HepG2 (cell line): Measurements from ENCODE around the gene PLD6. TPM values are rescaled to one million over a fixed set of nuclear protein-coding genes. Genes with fewer than 3 reads are reported as not detected.

ENCODE experiments used
- HMGXB4 ChIP-seq, 2 experiments: sonication (generic) in 1 of 2; formaldehyde crosslinking in 1 of 2; IDR thresholded peaks; 2 replicates each; pipeline versions ENCODE4 v1.4.0 to v1.6.1; 2018 to 2020; ENCODE audit warnings: missing genetic modification reagents in 2 of 2, borderline replicate concordance in 1 of 2, low read depth in 1 of 2, mild to moderate bottlenecking in 1 of 2, missing biosample characterization in 1 of 2
- SYNCRIP ChIP-seq: fragments of 200-400 bp; formaldehyde crosslinking; IDR thresholded peaks from 2 replicates; pipeline ENCODE4 v1.6.1; 2018; ENCODE audit warnings: mild to moderate bottlenecking, low read depth, low read length; ENCODE audit not compliant: insufficient read depth
- ZGPAT ChIP-seq: IDR thresholded peaks from 2 replicates; pipeline ENCODE4 v1.6.1; 2016; ENCODE audit warnings: mild to moderate bottlenecking
- ZNF570 ChIP-seq: sonication (generic); formaldehyde crosslinking; IDR thresholded peaks from 2 replicates; pipeline ENCODE4 v1.4.0; 2020; ENCODE audit warnings: mild to moderate bottlenecking, missing genetic modification reagents, borderline replicate concordance
- ZNF589 ChIP-seq: sonication (generic); formaldehyde crosslinking; conservative IDR thresholded peaks from 2 replicates; pipeline ENCODE4 v1.8.0; 2022; ENCODE audit warnings: mild to moderate bottlenecking, moderate library complexity, missing genetic modification reagents
- ZNF598 ChIP-seq: sonication (generic); formaldehyde crosslinking; IDR thresholded peaks from 2 replicates; pipeline ENCODE4 v1.5.1; 2020; ENCODE audit warnings: mild to moderate bottlenecking, missing genetic modification reagents, borderline replicate concordance
- polyA plus RNA-seq, 8 experiments: library from polyadenylated mRNA; depleted of rRNA in 3 of 8; stranded (reverse) in 7 of 8; unstranded in 1 of 8; fragments of >200 nt; fragmentation: Illumina TruSeq in 4 of 8; extraction: Trizol in 4 of 8; gene quantifications; 2 replicates each; pipeline versions ENCODE4 v1.2.1 to v1.2.3, GENCODE V29; 2011 to 2016; ENCODE audit warnings: low read depth in 4 of 8, missing spikeins in 1 of 8, mixed read lengths in 1 of 8; ENCODE audit not compliant: insufficient read depth in 1 of 8
- total RNA-seq, 5 experiments: library from RNA; depleted of rRNA; stranded (reverse); fragments of >200 nt; fragmentation: Illumina TruSeq; extraction: Trizol; gene quantifications; 2 replicates each; pipeline ENCODE4 v1.2.3, GENCODE V29; 2016; ENCODE audit warnings: low read depth in 1 of 5
- TF ChIP-seq, protein P1 (sequence below): sonication (generic); formaldehyde crosslinking; IDR thresholded peaks from 2 replicates; pipeline ENCODE4 v1.5.0; 2020; ENCODE audit warnings: missing genetic modification reagents
- TF ChIP-seq, protein P2 (sequence below): sonication (generic); formaldehyde crosslinking; IDR thresholded peaks from 2 replicates; pipeline ENCODE4 v1.5.0; 2020; ENCODE audit warnings: mild to moderate bottlenecking, missing genetic modification reagents
- TF ChIP-seq, protein P3 (sequence below): sonication (generic); formaldehyde crosslinking; IDR thresholded peaks from 2 replicates; pipeline ENCODE4 v1.4.0; 2020; ENCODE audit warnings: mild to moderate bottlenecking, missing genetic modification reagents
- TF ChIP-seq, protein P4 (sequence below): sonication (generic); formaldehyde crosslinking; IDR thresholded peaks from 2 replicates; pipeline ENCODE4 v1.4.0; 2020; ENCODE audit warnings: mild to moderate bottlenecking, missing genetic modification reagents

Gene PLD6
- total and polyA plus RNA-seq, 2 of the 13 experiments (the other 11 are each of a cell fraction or from before 2014, with no cell fraction given) = 5.2 to 11.4 TPM

DNA sequence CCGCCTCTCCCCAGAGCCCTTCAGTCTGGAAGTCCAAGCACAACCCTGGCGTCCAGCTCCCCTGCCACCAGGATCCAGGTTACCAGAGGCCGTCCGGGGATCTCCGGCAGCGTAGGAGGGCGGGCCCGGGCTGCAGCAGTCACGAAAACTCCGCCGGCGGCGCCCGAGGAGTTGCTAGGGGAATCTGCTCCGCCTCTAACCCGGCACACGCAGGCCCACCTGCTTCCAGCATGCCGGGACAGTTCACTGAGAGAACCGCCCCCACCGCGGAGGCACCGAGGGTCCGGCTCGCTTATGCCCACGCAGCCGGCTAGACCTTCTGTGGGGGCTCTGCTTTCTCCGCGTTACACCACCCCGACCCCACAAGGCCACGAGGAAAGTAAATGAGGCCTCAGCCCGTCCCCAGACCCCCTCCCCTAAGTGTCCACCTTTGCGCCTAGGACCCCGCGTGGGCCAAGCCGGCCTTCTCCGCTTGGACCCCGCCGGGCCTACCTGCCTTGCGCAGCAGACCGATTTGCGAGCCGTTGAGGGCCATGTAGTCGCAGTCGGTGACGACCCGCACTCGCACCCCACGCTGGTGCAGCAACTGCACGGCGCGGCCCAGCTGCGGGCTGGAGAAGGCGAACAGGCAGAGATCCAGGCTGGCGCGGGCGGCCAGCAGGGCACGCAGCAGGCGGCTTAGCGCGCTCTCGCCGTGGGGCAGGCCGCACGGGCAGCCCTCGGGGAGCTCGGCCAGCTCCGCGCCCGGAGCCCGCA lies 587 bp downstream of the PLD6 start (continued):
- TF ChIP-seq, protein P1, sequence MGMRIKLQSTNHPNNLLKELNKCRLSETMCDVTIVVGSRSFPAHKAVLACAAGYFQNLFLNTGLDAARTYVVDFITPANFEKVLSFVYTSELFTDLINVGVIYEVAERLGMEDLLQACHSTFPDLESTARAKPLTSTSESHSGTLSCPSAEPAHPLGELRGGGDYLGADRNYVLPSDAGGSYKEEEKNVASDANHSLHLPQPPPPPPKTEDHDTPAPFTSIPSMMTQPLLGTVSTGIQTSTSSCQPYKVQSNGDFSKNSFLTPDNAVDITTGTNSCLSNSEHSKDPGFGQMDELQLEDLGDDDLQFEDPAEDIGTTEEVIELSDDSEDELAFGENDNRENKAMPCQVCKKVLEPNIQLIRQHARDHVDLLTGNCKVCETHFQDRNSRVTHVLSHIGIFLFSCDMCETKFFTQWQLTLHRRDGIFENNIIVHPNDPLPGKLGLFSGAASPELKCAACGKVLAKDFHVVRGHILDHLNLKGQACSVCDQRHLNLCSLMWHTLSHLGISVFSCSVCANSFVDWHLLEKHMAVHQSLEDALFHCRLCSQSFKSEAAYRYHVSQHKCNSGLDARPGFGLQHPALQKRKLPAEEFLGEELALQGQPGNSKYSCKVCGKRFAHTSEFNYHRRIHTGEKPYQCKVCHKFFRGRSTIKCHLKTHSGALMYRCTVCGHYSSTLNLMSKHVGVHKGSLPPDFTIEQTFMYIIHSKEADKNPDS = no peak
- TF ChIP-seq ZNF598 (no peak), ZNF570 (CRISPR knock-in tag) (0 out of 2 replicates have a peak, but pooled peaks have one; percentile 5), ZNF589 (CRISPR knock-in tag) (no peak), HMGXB4 (CRISPR knock-in tag; IDR thresholded peaks at IDR 0.05; ENCODE audit: borderline replicate concordance in 1 of 2, low read depth in 1 of 2) (peak in 1 of 2 experiments; percentile 45; a peak in 2 of 4 replicates), ZGPAT (CRISPR knock-in tag) (0 out of 2 replicates have a peak, but pooled peaks have one; percentile 5), SYNCRIP (no peak)
- TF ChIP-seq, protein P2, sequence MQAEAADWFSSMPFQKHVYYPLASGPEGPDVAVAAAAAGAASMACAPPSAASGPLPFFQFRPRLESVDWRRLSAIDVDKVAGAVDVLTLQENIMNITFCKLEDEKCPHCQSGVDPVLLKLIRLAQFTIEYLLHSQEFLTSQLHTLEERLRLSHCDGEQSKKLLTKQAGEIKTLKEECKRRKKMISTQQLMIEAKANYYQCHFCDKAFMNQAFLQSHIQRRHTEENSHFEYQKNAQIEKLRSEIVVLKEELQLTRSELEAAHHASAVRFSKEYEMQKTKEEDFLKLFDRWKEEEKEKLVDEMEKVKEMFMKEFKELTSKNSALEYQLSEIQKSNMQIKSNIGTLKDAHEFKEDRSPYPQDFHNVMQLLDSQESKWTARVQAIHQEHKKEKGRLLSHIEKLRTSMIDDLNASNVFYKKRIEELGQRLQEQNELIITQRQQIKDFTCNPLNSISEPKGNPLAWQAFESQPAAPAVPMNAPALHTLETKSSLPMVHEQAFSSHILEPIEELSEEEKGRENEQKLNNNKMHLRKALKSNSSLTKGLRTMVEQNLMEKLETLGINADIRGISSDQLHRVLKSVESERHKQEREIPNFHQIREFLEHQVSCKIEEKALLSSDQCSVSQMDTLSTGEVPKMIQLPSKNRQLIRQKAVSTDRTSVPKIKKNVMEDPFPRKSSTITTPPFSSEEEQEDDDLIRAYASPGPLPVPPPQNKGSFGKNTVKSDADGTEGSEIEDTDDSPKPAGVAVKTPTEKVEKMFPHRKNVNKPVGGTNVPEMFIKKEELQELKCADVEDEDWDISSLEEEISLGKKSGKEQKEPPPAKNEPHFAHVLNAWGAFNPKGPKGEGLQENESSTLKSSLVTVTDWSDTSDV (CRISPR knock-in tag) = no peak
- TF ChIP-seq, protein P3, sequence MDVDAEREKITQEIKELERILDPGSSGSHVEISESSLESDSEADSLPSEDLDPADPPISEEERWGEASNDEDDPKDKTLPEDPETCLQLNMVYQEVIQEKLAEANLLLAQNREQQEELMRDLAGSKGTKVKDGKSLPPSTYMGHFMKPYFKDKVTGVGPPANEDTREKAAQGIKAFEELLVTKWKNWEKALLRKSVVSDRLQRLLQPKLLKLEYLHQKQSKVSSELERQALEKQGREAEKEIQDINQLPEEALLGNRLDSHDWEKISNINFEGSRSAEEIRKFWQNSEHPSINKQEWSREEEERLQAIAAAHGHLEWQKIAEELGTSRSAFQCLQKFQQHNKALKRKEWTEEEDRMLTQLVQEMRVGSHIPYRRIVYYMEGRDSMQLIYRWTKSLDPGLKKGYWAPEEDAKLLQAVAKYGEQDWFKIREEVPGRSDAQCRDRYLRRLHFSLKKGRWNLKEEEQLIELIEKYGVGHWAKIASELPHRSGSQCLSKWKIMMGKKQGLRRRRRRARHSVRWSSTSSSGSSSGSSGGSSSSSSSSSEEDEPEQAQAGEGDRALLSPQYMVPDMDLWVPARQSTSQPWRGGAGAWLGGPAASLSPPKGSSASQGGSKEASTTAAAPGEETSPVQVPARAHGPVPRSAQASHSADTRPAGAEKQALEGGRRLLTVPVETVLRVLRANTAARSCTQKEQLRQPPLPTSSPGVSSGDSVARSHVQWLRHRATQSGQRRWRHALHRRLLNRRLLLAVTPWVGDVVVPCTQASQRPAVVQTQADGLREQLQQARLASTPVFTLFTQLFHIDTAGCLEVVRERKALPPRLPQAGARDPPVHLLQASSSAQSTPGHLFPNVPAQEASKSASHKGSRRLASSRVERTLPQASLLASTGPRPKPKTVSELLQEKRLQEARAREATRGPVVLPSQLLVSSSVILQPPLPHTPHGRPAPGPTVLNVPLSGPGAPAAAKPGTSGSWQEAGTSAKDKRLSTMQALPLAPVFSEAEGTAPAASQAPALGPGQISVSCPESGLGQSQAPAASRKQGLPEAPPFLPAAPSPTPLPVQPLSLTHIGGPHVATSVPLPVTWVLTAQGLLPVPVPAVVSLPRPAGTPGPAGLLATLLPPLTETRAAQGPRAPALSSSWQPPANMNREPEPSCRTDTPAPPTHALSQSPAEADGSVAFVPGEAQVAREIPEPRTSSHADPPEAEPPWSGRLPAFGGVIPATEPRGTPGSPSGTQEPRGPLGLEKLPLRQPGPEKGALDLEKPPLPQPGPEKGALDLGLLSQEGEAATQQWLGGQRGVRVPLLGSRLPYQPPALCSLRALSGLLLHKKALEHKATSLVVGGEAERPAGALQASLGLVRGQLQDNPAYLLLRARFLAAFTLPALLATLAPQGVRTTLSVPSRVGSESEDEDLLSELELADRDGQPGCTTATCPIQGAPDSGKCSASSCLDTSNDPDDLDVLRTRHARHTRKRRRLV (CRISPR knock-in tag) = 0 out of 2 replicates have a peak, but pooled peaks have one; percentile 60
- TF ChIP-seq, protein P4, sequence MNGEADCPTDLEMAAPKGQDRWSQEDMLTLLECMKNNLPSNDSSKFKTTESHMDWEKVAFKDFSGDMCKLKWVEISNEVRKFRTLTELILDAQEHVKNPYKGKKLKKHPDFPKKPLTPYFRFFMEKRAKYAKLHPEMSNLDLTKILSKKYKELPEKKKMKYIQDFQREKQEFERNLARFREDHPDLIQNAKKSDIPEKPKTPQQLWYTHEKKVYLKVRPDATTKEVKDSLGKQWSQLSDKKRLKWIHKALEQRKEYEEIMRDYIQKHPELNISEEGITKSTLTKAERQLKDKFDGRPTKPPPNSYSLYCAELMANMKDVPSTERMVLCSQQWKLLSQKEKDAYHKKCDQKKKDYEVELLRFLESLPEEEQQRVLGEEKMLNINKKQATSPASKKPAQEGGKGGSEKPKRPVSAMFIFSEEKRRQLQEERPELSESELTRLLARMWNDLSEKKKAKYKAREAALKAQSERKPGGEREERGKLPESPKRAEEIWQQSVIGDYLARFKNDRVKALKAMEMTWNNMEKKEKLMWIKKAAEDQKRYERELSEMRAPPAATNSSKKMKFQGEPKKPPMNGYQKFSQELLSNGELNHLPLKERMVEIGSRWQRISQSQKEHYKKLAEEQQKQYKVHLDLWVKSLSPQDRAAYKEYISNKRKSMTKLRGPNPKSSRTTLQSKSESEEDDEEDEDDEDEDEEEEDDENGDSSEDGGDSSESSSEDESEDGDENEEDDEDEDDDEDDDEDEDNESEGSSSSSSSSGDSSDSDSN (CRISPR knock-in tag) = peak; percentile 74
